HG03064 (cell line): Measurements from ENCODE around the gene PFN2.

ENCODE experiments used
- ATAC-seq: cut with Tn5 transposase; IDR thresholded peaks from one replicate; pipeline ENCODE4 v1.9.1; 2021; ENCODE audit warnings: low read depth; ENCODE audit not compliant: unreplicated experiment

Gene PFN2

DNA sequence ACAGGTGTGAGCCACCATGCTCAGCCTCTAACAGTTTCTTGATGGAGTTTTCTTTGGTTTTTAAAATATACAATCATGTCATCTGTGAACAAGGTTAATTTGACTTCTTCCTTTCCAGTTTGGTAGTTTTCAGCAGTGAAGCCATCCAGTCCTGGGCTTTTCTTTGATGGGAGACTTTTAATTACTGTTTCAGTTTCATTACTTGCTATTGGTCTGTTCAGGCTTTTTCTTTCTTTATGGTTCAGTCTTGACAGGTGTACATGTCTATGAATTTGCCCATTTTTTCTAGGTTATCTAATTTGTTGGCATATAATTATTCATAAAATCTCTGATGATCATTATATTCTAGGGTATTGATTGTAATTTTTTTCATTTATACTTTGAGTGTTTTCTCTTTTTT lies 36.8 kb downstream of the PFN2 start:
- ATAC-seq: no peak

GRCh38 chr3:149933008-149933407 lies 37.7 kb downstream of the PFN2 start:
- ATAC-seq: no peak

DNA sequence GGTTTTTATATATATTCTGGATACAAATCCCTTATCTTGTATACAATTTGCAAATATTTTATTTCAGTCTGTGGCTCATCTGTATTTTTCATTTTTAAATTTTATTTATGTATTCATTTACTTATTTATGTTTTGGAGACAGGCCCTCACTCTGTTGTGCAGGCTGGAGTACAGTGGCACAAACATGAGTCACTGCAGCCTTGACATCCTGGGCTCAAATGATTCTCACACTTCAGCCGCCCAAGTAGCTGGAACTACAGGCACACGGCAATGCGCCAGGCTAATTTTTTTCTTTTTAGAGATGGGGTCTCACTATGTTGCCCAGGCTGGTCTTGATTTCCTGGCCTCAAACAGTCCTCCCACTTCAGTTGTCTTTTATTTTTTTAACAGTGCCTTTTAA lies 50.6 kb downstream of the PFN2 start:
- ATAC-seq: no peak

GRCh38 chr3:149919509-149919908 lies 51.2 kb downstream of the PFN2 start:
- no peak for ATAC-seq

DNA sequence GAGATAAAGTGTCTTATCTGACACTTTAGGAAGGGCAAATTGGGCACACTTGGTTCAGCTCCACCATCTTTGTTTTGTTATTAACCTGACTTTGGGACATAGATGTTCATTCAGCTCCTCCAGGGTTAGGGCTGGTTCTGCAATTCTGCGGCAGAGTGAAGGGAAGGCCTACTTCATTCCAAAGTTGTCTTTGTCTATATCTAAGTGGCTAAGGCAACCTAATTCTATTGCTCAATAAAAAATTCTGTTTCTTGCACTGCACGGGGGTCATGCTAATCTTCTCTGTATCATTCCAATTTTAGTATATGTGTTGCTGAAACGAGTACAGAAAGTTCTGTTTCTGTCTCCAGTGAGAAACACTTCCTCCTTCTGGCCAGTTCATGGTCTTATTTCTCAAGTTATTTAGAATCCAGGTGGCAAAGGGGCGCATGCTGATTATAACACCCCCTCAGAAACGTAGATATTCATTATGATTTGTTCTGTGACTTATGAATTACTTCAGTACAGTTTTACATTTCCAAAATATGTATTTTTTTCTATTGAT lies 53.5 kb downstream of the PFN2 start:
- no peak for ATAC-seq
